MCF 10A (cell line): ENCODE results near the gene RAMP3. TPM values are rescaled to one million over a fixed set of nuclear protein-coding genes. Genes with fewer than 3 reads are reported as not detected.

Experiments
- BruUV-seq: library from RNA; stranded (reverse); fragments of 400-500 nt; replicated peaks from 2 replicates; lab custom pipeline; 2021; lab: Mats Ljungman, UMichigan
- CTCF ChIA-PET: fragments of 300-600 bp; sonication (Branson Sonifier 250); formaldehyde crosslinking; extraction: SDS; loops from one replicate; lab custom pipeline; 2021; ENCODE audit warnings: antibody characterized with exemption, inconsistent platforms; lab: Yijun Ruan, JAX
- POLR2A ChIA-PET: fragments of 300-600, 350-650 bp; sonication (Branson Sonifier 250); formaldehyde crosslinking; extraction: SDS; loops from one replicate; lab custom pipeline; 2020; ENCODE audit warnings: antibody characterized with exemption, inconsistent platforms; lab: Yijun Ruan, JAX
- DNase-seq: peaks from one replicate; pipeline ENCODE4 v3.0.0-alpha.2; 2018; ENCODE audit not compliant: unreplicated experiment
- H3K27ac Mint-ChIP-seq: one replicate; pipeline ENCODE4 v1.8.0; 2022; ENCODE audit warnings: mild to moderate bottlenecking, low read depth, mixed read lengths; ENCODE audit not compliant: unreplicated experiment
- H3K27me3 Mint-ChIP-seq: one replicate; pipeline ENCODE4 v1.8.0; 2022; ENCODE audit warnings: mixed read lengths; ENCODE audit not compliant: insufficient read depth, unreplicated experiment
- H3K36me3 Mint-ChIP-seq: one replicate; pipeline ENCODE4 v1.8.0; 2022; ENCODE audit warnings: mild to moderate bottlenecking, moderate library complexity, mixed read lengths; ENCODE audit not compliant: insufficient read depth, unreplicated experiment
- H3K4me1 Mint-ChIP-seq: one replicate; pipeline ENCODE4 v1.8.0; 2022; ENCODE audit warnings: mixed read lengths; ENCODE audit not compliant: insufficient read depth, unreplicated experiment
- H3K4me3 Mint-ChIP-seq: one replicate; pipeline ENCODE4 v1.8.0; 2022; ENCODE audit warnings: mild to moderate bottlenecking, moderate library complexity, mixed read lengths; ENCODE audit not compliant: unreplicated experiment
- H3K9me3 Mint-ChIP-seq: one replicate; pipeline ENCODE4 v1.8.0; 2022; ENCODE audit warnings: mixed read lengths; ENCODE audit not compliant: unreplicated experiment
- CTCF ChIP-seq: fragments of 200-600 bp; IDR thresholded peaks from one replicate; pipeline ENCODE4 v1.8.0; 2022; ENCODE audit warnings: antibody characterized with exemption, mild to moderate bottlenecking; ENCODE audit not compliant: unreplicated experiment
- intact Hi-C: fragments of 100-400 bp; cut with micrococcal nuclease; formaldehyde crosslinking; loops from 2 replicates; pipeline ENCODE4 v1.14.1; 2022
- total RNA-seq: library from RNA; stranded (reverse); gene quantifications from 2 replicates; pipeline ENCODE4 v1.2.3, GENCODE V29; 2022

RAMP3 gene
- total RNA-seq, 1 experiment from 2014 or later, result not detected

DNA sequence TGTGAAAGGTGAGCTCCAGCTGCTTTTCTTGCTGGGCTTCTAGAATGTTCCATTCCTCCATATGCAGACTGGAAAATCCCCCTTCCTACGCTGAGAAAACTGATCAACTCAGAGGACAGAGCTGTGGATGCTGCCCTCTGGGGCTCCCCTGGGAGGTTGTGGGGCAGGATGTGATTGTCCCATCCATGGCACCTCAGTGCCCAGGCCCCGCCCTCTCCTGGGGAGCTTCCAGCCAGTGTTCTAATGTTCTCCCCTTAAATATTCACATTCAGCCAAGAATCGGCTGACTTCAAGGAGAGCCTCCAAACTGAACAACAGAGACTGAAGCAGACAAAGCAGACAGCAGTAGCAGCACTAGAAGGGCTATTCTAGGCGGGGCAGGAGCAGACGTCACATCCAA lies 55.0 kb downstream of the RAMP3 start:
- no peak for DNase-seq
- CTCF ChIA-PET, result no interaction called here
- POLR2A ChIA-PET, result no interaction called here
- Mint-ChIP-seq H3K4me3 (no peak overlapping the region), H3K4me1 (peaks cover 11% of the 10 kb centered on the region), H3K36me3 (no peaks in the 10 kb centered on the region), H3K27ac (no peak overlapping the region), H3K27me3 (peaks cover 97% of the 10 kb centered on the region), H3K9me3 (no peaks in the 10 kb centered on the region)
- BruUV-seq, result no TSS peak
- TF ChIP-seq CTCF, result no peak
- intact Hi-C loops, result no loop called here

DNA sequence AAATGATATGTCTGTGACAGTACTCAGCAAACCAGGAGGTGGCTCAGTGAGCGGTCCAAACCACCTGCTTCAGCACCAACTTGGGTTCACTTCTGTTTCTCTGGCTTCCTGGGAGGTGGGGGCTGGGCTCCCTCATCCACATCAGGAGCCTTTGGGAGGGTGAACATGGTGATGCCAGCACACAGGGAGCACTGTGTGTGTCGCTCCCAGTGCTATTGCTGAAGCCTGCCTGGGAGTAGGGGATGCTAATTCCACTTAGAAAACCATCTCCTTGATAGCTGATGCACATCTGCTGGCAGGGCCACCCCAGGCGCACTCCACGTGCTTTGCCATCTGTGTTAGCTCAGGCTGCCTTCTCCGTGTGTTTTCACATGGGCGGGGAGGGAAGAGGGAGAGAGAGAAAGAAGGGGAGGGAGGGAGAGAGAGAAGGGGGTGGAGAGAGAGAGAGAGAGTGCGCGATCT lies 58.0 kb downstream of the RAMP3 start:
- DNase-seq, result no peak
- Mint-ChIP-seq H3K4me1 (peaks cover 6% of the 10 kb centered on the region), H3K27me3 (peaks cover 85% of the 10 kb centered on the region), H3K9me3 (no peaks in the 10 kb centered on the region), H3K27ac (no peak overlapping the region), H3K4me3 (no peak overlapping the region), H3K36me3 (no peaks in the 10 kb centered on the region)
- ChIA-PET POLR2A (interaction anchor here (0.9 kb wide), 1 partner anchor 8 kb away, joined by 3 read pairs; no protein-coding TSS in a partner anchor), CTCF (interaction anchor here (1.2 kb wide), 1 partner anchor 17 kb away, joined by 3 read pairs; no protein-coding TSS in a partner anchor)
- intact Hi-C loops, result no loop called here
- TF ChIP-seq CTCF, result no peak
- BruUV-seq, result no TSS peak

GRCh38 chr7:45216181-45216580 lies 58.6 kb downstream of the RAMP3 start:
- no peak overlapping the region for H3K27ac Mint-ChIP-seq
- H3K4me1 Mint-ChIP-seq, result peaks cover 6% of the 10 kb centered on the region
- H3K9me3 Mint-ChIP-seq, result no peaks in the 10 kb centered on the region
- ChIA-PET CTCF (interaction anchor here (1.2 to 2.2 kb wide), 3 partner anchors 7 to 17 kb away, joined by 3 to 10 read pairs (median 5); no protein-coding TSS in a partner anchor), POLR2A (interaction anchor here (0.9 kb wide), 1 partner anchor 9 kb away, joined by 3 read pairs; no protein-coding TSS in a partner anchor)
- H3K4me3 Mint-ChIP-seq, result no peak overlapping the region
- TF ChIP-seq CTCF, result no peak
- intact Hi-C loops, result no loop called here
- no peaks in the 10 kb centered on the region for H3K36me3 Mint-ChIP-seq
- peaks cover 85% of the 10 kb centered on the region for H3K27me3 Mint-ChIP-seq
- no TSS peak for BruUV-seq
- no peak for DNase-seq

DNA sequence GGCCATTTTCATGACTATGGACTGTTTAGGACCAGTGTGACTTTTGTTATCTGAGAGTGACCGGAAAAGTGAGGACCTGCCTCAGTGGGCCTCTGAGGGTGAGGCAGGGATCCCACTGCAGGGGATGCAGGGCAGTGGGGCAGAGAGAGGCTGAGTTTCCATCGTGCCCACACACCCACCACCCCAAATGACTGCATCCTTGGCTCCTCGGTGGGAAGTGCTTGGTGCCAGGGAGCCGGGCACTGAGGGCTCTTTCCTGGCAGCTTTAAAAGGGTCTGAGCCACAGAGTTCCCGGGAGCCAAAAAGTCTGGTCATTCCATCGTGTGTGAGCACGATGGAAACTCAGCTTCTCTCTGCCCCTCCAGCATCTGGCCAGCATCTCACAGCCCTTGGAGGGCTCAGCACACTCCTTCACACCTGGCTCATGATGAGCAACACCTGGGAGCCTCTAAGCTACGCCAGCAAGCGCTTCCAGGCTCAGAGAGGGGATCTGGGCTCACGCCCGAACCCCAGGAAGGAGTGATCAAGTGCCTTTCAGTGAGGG lies 59.1 kb downstream of the RAMP3 start:
- DNase-seq, result no peak
- Mint-ChIP-seq H3K4me1 (peaks cover 6% of the 10 kb centered on the region), H3K9me3 (no peaks in the 10 kb centered on the region), H3K27ac (no peak overlapping the region), H3K27me3 (peaks cover 85% of the 10 kb centered on the region), H3K4me3 (no peak overlapping the region), H3K36me3 (no peaks in the 10 kb centered on the region)
- ChIA-PET POLR2A (interaction anchor here (0.9 kb wide), 1 partner anchor 9 kb away, joined by 3 read pairs; no protein-coding TSS in a partner anchor), CTCF (interaction anchor here (1.3 to 2.2 kb wide), 2 partner anchors 8 to 10 kb away, joined by 5 to 10 read pairs; no protein-coding TSS in a partner anchor)
- no TSS peak for BruUV-seq
- TF ChIP-seq CTCF, result no peak
- intact Hi-C loops, result no loop called here
